Heart right ventricle (tissue), 16 donors: ENCODE results near the gene OCA2. TPM values are rescaled to one million over a fixed set of nuclear protein-coding genes. Genes with fewer than 3 reads are reported as not detected.

Source experiments
- ATAC-seq, 8 donors: fragments of 200-7000 bp; cut with Tn5 transposase; one replicate each; pipeline ENCODE4 v1.9.1; 2020; ENCODE audit warnings: mild to moderate bottlenecking in 8 of 8, moderate library complexity in 8 of 8, moderate number of reproducible peaks in 1 of 8
- DNase-seq, 2 donors: peaks; one replicate each; pipeline ENCODE4 v3.0.0-alpha.2; 2020
- H3K27ac ChIP-seq, 10 donors: fragments of 200-600 bp; sonication (generic) in 2 of 10; one replicate each; pipeline versions ENCODE4 v1.5.0 to v1.8.0; 2020 to 2022; ENCODE audit warnings: mild to moderate bottlenecking in 3 of 10
- H3K27me3 ChIP-seq, 7 donors: fragments of 200-600 bp; one replicate each; pipeline ENCODE4 v1.8.0; 2021 to 2022; ENCODE audit warnings: mild to moderate bottlenecking in 2 of 7
- H3K36me3 ChIP-seq, 9 donors: fragments of 200-600 bp; sonication (generic) in 1 of 9; one replicate each; pipeline versions ENCODE4 v1.5.0 to v1.8.0; 2020 to 2022; ENCODE audit warnings: mild to moderate bottlenecking in 2 of 9
- H3K4me1 ChIP-seq, 9 donors: fragments of 200-600 bp; sonication (generic) in 1 of 9; one replicate each; pipeline versions ENCODE4 v1.5.0 to v1.8.0; 2020 to 2022; ENCODE audit warnings: mild to moderate bottlenecking in 4 of 9
- H3K4me3 ChIP-seq, 10 donors: fragments of 200-600 bp; sonication (generic) in 2 of 10; one replicate each; pipeline versions ENCODE4 v1.5.0 to v1.8.0; 2020 to 2022; ENCODE audit warnings: mild to moderate bottlenecking in 7 of 10, moderate library complexity in 2 of 10
- H3K9me3 ChIP-seq, 11 donors: fragments of 200-600 bp in 10 of 11; sonication (generic) in 2 of 11; one replicate each; pipeline versions ENCODE4 v1.5.0 to v1.8.0; 2013 to 2022; ENCODE audit warnings: mild to moderate bottlenecking in 2 of 11, control low read depth in 1 of 11, moderate library complexity in 1 of 11
- CTCF ChIP-seq, 9 donors: fragments of 200-600 bp; sonication (generic) in 2 of 9; IDR thresholded peaks; one replicate each; pipeline versions ENCODE4 v1.5.0 to v1.8.0; 2021 to 2022; ENCODE audit warnings: antibody characterized with exemption in 9 of 9, mild to moderate bottlenecking in 5 of 9, moderate library complexity in 1 of 9
- WGBS, 2 donors: extraction: QIAGEN DNeasy Blood & Tissue Kit; methylation state at CpG; one replicate each; pipeline ENCODE4 v1.1.7; 2013; ENCODE audit warnings: inconsistent platforms in 1 of 2; 5-methylcytosine and 5-hydroxymethylcytosine counted together
- intact Hi-C, 10 donors: fragments of 100-400 bp; cut with DNase I; formaldehyde crosslinking; loops; one replicate each; pipeline versions ENCODE4 v1.11.1 to v1.14.2; 2022
- polyA plus RNA-seq, 2 donors: library from polyadenylated mRNA; stranded (reverse); fragments of 200-250 nt; gene quantifications; one replicate each; pipeline ENCODE4 v1.2.3, GENCODE V29; 2013
- total RNA-seq, 10 donors: library from RNA; stranded (reverse); fragmentation: NEBNext Ultra II Directional in 3 of 10; extraction: Animal tissue kit (Norgen Biotek cat#: 25700) in 3 of 10; gene quantifications; one replicate each; pipeline versions ENCODE4 v1.2.1 to v1.2.4, GENCODE V29; 2021 to 2023
- donor health status: Arrhythmogenic right ventricular cardiomyopathy.
- donor health status: ischemic (EF 13 %, LVEDD 7.1; RV severe dilation, severe dysfunction).
- donor health status: healthy with polysubstance abuse.
- donor health status: DM: no; HTN: yes; CAD: no.
- donor health status: DM: no; HTN: no; CAD: no.
- donor health status: ischemic (EF 25% LVEDD 6.9; RV normal size, moderate dysfunction).
- donor health status: ischemic (EF 25% LVEDD 5.7; RV mildly dilated, moderate dysfunction).
- donor health status: healthy.
- donor health status: DM: yes; HTN: yes; CAD: no.
- donor health status: Ischemic cardiomyopathy.
- donor health status: ischemic (EF 35%, LVEDD 5.7; RV mildly dilated, moderate dysfunction).
- donor health status: nonischemic (EF 11% LVEDD 7.7; RV severe dilation, severe dysfunction).
- donor health status: DM: yes; HTN: yes; CAD: no.
- donor health status: PGD.
- donor health status: ischemic (EF 29% LVEDD 5.4; RV normal size, mild dysfunction).
- donor health status: nonischemic (EF 23%, LVEDD 6.1; RV moderate dilation, normal function).

OCA2 gene
- total and polyA plus RNA-seq, 12 donors = 0.04 to 0.32 (median 0.17) TPM; not detected in 6

- no peak for TF ChIP-seq CTCF (IDR thresholded peaks at IDR 0.05)
- H3K27me3 ChIP-seq = peaks cover 0 to 8% (median 0%) of the 10 kb centered on the region in 7 donors
- no peaks in the 10 kb centered on the region for H3K4me1 ChIP-seq
- ATAC-seq (no peak), DNase-seq (no peak)
- H3K36me3 ChIP-seq = no peaks in the 10 kb centered on the region
- H3K27ac ChIP-seq = no peak overlapping the region
- peaks cover 0 to 26% (median 0%) of the 10 kb centered on the region in 11 donors for H3K9me3 ChIP-seq
- no peak overlapping the region for H3K4me3 ChIP-seq
- intact Hi-C loops = no loop called here
- WGBS, 2 donors = 46 to 53% methylated on average over 3 of the region's 3 CpGs
Observed at GRCh38 chr15:28066231-28066630, 32.9 kb downstream of the OCA2 start.

GRCh38 chr15:28060005-28060404 lies 39.1 kb downstream of the OCA2 start:
- 80 to 93% methylated on average over 8 of the region's 8 CpGs for WGBS, 2 donors
- intact Hi-C loops = no loop called here
- ATAC-seq = no peak

GRCh38 chr15:28058082-28058481 lies 41.0 kb downstream of the OCA2 start:
- Histone ChIP-seq H3K4me1 (no peaks in the 10 kb centered on the region), H3K4me3 (no peak overlapping the region), H3K36me3 (no peaks in the 10 kb centered on the region), H3K9me3 (peaks cover 0 to 16% (median 0%) of the 10 kb centered on the region in 11 donors), H3K27ac (no peak overlapping the region), H3K27me3 (no peaks in the 10 kb centered on the region)
- 65 to 70% methylated on average over 6 of the region's 6 CpGs for WGBS, 2 donors
- ATAC-seq = peak in 5 of 8 donors; percentile 28 to 67 (median 46)
- no peak for DNase-seq
- intact Hi-C loops = no loop called here
- no peak for TF ChIP-seq CTCF (IDR thresholded peaks at IDR 0.05)

More at GRCh38 chr15:28060005-28060404, 39.1 kb downstream of the OCA2 start:
- no peak for TF ChIP-seq CTCF (IDR thresholded peaks at IDR 0.05)
- H3K9me3 ChIP-seq = peaks cover 0 to 35% (median 0%) of the 10 kb centered on the region in 11 donors
- H3K4me3 ChIP-seq = no peak overlapping the region
- no peak overlapping the region for H3K27ac ChIP-seq
- H3K36me3 ChIP-seq = no peaks in the 10 kb centered on the region
- no peaks in the 10 kb centered on the region for H3K4me1 ChIP-seq
- H3K27me3 ChIP-seq = no peaks in the 10 kb centered on the region
- no peak for DNase-seq

- Histone ChIP-seq H3K4me1 (peaks cover 0 to 9% (median 6%) of the 10 kb centered on the region in 9 donors), H3K9me3 (peaks cover 0 to 9% (median 0%) of the 10 kb centered on the region in 11 donors), H3K27ac (peak overlapping the region in 7 of 10 donors; percentile 15 to 62 (median 39)), H3K36me3 (no peaks in the 10 kb centered on the region), H3K4me3 (no peak overlapping the region), H3K27me3 (no peaks in the 10 kb centered on the region)
- intact Hi-C loops = no loop called here
- DNase-seq = no peak
- peak in 5 of 8 donors; percentile 42 to 65 (median 46) for ATAC-seq
- 15 to 18% methylated on average over 5 of the region's 5 CpGs for WGBS, 2 donors
- no peak for TF ChIP-seq CTCF (IDR thresholded peaks at IDR 0.05)
Observed at GRCh38 chr15:28051955-28052633, 47.0 kb downstream of the OCA2 start.
